Measurements from ENCODE around the gene SLC17A3. TPM values are rescaled to one million over a fixed set of nuclear protein-coding genes. Genes with fewer than 3 reads are reported as not detected.

Gene SLC17A3
- total RNA-seq, 1 donor from 2014 or later: not detected

DNA sequence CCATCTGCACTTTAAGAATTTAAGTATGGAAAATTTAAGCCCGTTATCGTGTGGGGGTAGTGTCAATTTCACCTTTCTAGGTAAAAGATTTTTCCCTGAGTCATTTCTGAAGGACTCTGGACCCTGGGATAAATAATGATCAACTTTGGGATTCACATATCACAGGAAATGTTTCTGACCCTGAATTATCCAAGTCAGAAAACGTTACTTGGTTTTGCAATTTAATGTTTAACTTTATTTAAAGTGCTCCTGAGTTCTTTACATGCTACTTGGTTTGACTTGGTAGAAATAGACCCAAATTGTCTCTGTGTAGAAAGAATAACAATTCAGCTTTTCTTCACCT is 1.5 kb upstream of the SLC17A3 start:
- Histone ChIP-seq H2AFZ (replicated peaks) (no peak overlapping the region), H4K20me1 (ENCODE audit: low read depth) (no peaks in the 10 kb centered on the region), H3K27me3 (no peaks in the 10 kb centered on the region), H3F3A (ENCODE audit: low read depth) (no peaks in the 10 kb centered on the region), H3K9ac (no peak overlapping the region), H3K4me2 (no peak overlapping the region), H3K9me3 (ENCODE audit: low read depth) (no peaks in the 10 kb centered on the region), H3K4me1 (no peaks in the 10 kb centered on the region), H3K36me3 (no peaks in the 10 kb centered on the region), H3K79me2 (ENCODE audit: low read depth) (no peaks in the 10 kb centered on the region), H3K4me3 (no peak overlapping the region), H3K27ac (no peak overlapping the region)
- no peak overlapping the region for H3K27ac Mint-ChIP-seq
- no peak overlapping the region for H3K4me3 Mint-ChIP-seq
- no peak for DNase-seq (ENCODE audit: low spot score)
- TF ChIP-seq, protein P1, sequence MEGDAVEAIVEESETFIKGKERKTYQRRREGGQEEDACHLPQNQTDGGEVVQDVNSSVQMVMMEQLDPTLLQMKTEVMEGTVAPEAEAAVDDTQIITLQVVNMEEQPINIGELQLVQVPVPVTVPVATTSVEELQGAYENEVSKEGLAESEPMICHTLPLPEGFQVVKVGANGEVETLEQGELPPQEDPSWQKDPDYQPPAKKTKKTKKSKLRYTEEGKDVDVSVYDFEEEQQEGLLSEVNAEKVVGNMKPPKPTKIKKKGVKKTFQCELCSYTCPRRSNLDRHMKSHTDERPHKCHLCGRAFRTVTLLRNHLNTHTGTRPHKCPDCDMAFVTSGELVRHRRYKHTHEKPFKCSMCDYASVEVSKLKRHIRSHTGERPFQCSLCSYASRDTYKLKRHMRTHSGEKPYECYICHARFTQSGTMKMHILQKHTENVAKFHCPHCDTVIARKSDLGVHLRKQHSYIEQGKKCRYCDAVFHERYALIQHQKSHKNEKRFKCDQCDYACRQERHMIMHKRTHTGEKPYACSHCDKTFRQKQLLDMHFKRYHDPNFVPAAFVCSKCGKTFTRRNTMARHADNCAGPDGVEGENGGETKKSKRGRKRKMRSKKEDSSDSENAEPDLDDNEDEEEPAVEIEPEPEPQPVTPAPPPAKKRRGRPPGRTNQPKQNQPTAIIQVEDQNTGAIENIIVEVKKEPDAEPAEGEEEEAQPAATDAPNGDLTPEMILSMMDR (IDR thresholded peaks at IDR 0.05): no peak
- TF ChIP-seq EZH2 (IDR thresholded peaks at IDR 0.05) (no peak), EZH2phosphoT487 (IDR thresholded peaks at IDR 0.05) (no peak)
- no peaks in the 10 kb centered on the region for H3K9me3 Mint-ChIP-seq
- no peaks in the 10 kb centered on the region for H3K36me3 Mint-ChIP-seq
- no peaks in the 10 kb centered on the region for H3K27me3 Mint-ChIP-seq (ENCODE audit: insufficient read depth, low read depth)
- no peaks in the 10 kb centered on the region for H3K4me1 Mint-ChIP-seq

DNA sequence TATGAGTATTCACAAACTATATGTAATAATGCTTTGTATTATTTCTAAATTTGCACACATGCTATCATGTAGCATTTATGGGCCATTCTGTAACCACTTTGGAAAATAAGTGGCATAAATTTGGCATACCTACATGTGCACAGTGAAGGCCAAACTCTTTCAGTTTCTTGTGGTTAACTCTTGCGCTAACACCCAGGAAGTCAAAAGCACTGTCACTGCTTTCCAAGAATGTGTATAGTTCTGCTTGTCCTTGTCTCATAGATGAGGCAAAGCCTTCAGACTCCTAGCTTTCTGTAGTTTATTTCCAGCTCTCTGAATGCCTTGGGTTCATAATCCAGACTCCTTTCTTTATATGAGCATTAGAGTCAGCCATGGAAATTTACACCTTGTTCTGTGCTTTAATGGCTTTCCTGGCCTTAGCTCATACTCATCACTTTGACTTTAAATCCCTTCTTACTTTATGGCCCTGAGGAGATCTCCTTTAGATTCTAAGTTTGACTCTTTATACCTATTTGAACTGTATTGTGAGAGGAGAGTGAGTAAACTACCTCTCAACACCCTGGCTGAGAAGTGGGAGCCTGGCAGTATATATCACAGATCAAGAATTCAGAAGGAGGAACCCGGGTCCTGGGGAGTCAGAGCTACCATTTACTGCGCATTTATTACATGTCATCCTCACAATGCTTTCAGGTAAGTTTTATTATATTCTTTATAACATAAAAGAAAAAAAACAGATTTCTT is 949 bp upstream of the SLC17A3 start:
- no peak overlapping the region for H3K4me3 Mint-ChIP-seq
- no peak overlapping the region for H2AFZ ChIP-seq (replicated peaks)
- H3K27me3 ChIP-seq: no peaks in the 10 kb centered on the region
- no peaks in the 10 kb centered on the region for H3F3A ChIP-seq (ENCODE audit: low read depth)
- no peaks in the 10 kb centered on the region for H3K79me2 ChIP-seq (ENCODE audit: low read depth)
- no peaks in the 10 kb centered on the region for H4K20me1 ChIP-seq (ENCODE audit: low read depth)
- no peak for DNase-seq (ENCODE audit: low spot score)
- H3K4me2 ChIP-seq: no peak overlapping the region
- H3K36me3 ChIP-seq: no peaks in the 10 kb centered on the region
- no peaks in the 10 kb centered on the region for H3K9me3 Mint-ChIP-seq
- TF ChIP-seq EZH2 (IDR thresholded peaks at IDR 0.05) (no peak), EZH2phosphoT487 (IDR thresholded peaks at IDR 0.05) (no peak)
- TF ChIP-seq, protein P1 (IDR thresholded peaks at IDR 0.05): no peak
- H3K4me1 Mint-ChIP-seq: no peaks in the 10 kb centered on the region
- no peaks in the 10 kb centered on the region for H3K27me3 Mint-ChIP-seq (ENCODE audit: insufficient read depth, low read depth)
- H3K9me3 ChIP-seq (ENCODE audit: low read depth): no peaks in the 10 kb centered on the region
- no peaks in the 10 kb centered on the region for H3K4me1 ChIP-seq
- no peak overlapping the region for H3K27ac ChIP-seq
- no peak overlapping the region for H3K4me3 ChIP-seq
- H3K27ac Mint-ChIP-seq: no peak overlapping the region
- no peaks in the 10 kb centered on the region for H3K36me3 Mint-ChIP-seq
- H3K9ac ChIP-seq: no peak overlapping the region

DNA sequence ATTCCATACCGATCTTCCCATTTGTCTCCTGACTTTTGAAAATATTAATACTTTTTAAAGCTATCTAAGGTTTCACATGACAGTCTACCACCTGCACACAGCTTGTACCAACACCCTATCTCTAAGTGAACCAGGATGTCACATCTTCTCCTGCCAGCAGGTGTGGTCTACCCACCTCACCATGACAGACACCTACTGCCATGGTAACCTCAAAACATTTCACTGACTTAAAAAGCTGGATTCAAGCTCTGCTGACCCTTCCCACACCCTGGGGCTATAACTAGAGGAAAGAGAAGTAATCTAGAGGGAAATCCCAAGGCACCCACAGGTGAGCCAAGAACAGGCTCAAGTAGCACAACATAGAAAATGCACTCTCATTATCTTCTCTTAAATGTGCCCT is 1.2 kb downstream of the SLC17A3 start:
- Histone ChIP-seq H2AFZ (replicated peaks) (no peak overlapping the region), H3K9me3 (ENCODE audit: low read depth) (no peaks in the 10 kb centered on the region), H3K79me2 (ENCODE audit: low read depth) (no peaks in the 10 kb centered on the region), H3K27ac (no peak overlapping the region), H3K4me2 (no peak overlapping the region), H3K9ac (no peak overlapping the region), H3K27me3 (no peaks in the 10 kb centered on the region), H4K20me1 (ENCODE audit: low read depth) (no peaks in the 10 kb centered on the region), H3F3A (ENCODE audit: low read depth) (no peaks in the 10 kb centered on the region), H3K4me1 (no peaks in the 10 kb centered on the region), H3K4me3 (no peak overlapping the region), H3K36me3 (no peaks in the 10 kb centered on the region)
- H3K9me3 Mint-ChIP-seq: no peaks in the 10 kb centered on the region
- no peak for DNase-seq (ENCODE audit: low spot score)
- no peak overlapping the region for H3K4me3 Mint-ChIP-seq
- H3K4me1 Mint-ChIP-seq: no peaks in the 10 kb centered on the region
- no peaks in the 10 kb centered on the region for H3K36me3 Mint-ChIP-seq
- no peak overlapping the region for H3K27ac Mint-ChIP-seq
- no peaks in the 10 kb centered on the region for H3K27me3 Mint-ChIP-seq (ENCODE audit: insufficient read depth, low read depth)
- TF ChIP-seq EZH2phosphoT487 (IDR thresholded peaks at IDR 0.05): no peak
- TF ChIP-seq, protein P1 (IDR thresholded peaks at IDR 0.05): no peak
- TF ChIP-seq EZH2 (IDR thresholded peaks at IDR 0.05): no peak
